WTC11 (cell line): Measurements from ENCODE around the gene RAET1G.

Source experiments
- CREB1 ChIP-seq: sonication (generic); formaldehyde crosslinking; IDR thresholded peaks from 2 replicates; pipeline ENCODE4 v1.8.0; 2023; ENCODE audit warnings: mild to moderate bottlenecking, missing genetic modification reagents
- ETV6 ChIP-seq: sonication (generic); formaldehyde crosslinking; IDR thresholded peaks from 2 replicates; pipeline ENCODE4 v1.8.1; 2022; ENCODE audit warnings: mild to moderate bottlenecking, missing genetic modification reagents
- FOXK1 ChIP-seq: sonication (generic); formaldehyde crosslinking; IDR thresholded peaks from 2 replicates; pipeline ENCODE4 v1.8.0; 2022; ENCODE audit warnings: mild to moderate bottlenecking, moderate library complexity, missing genetic modification reagents
- MAX ChIP-seq: sonication (generic); formaldehyde crosslinking; IDR thresholded peaks from 2 replicates; pipeline ENCODE4 v1.8.0; 2022; ENCODE audit warnings: mild to moderate bottlenecking, missing genetic modification reagents
- ZNF532 ChIP-seq: fragments of 250-450 bp; sonication (Bioruptor Pico); IDR thresholded peaks from 2 replicates; pipeline ENCODE4 v1.9.0; 2021; ENCODE audit warnings: mild to moderate bottlenecking, borderline replicate concordance
- TF ChIP-seq, protein P1 (sequence below): fragments of 200-600 bp; IDR thresholded peaks from 2 replicates; pipeline ENCODE4 v1.8.0; 2022; ENCODE audit warnings: antibody characterized with exemption
- TF ChIP-seq, protein P2 (sequence below): sonication (generic); formaldehyde crosslinking; IDR thresholded peaks from 2 replicates; pipeline ENCODE4 v1.8.1; 2022; ENCODE audit warnings: mild to moderate bottlenecking, moderate library complexity, missing genetic modification reagents
- TF ChIP-seq, protein P3 (sequence below): sonication (generic); formaldehyde crosslinking; IDR thresholded peaks from 2 replicates; pipeline ENCODE4 v1.8.1; 2023; ENCODE audit warnings: mild to moderate bottlenecking, missing genetic modification reagents
- TF ChIP-seq, protein P4 (sequence below): sonication (generic); formaldehyde crosslinking; conservative IDR thresholded peaks from 2 replicates; pipeline ENCODE4 v1.8.1; 2022; ENCODE audit warnings: mild to moderate bottlenecking, missing genetic modification reagents
- TF ChIP-seq, protein P5 (sequence below): sonication (generic); formaldehyde crosslinking; IDR thresholded peaks from 2 replicates; pipeline ENCODE4 v1.8.1; 2023; ENCODE audit warnings: mild to moderate bottlenecking, missing genetic modification reagents, moderate library complexity
- TF ChIP-seq, protein P6 (sequence below): sonication (generic); formaldehyde crosslinking; IDR thresholded peaks from 2 replicates; pipeline ENCODE4 v1.8.1; 2023; ENCODE audit warnings: mild to moderate bottlenecking, missing genetic modification reagents

DNA sequence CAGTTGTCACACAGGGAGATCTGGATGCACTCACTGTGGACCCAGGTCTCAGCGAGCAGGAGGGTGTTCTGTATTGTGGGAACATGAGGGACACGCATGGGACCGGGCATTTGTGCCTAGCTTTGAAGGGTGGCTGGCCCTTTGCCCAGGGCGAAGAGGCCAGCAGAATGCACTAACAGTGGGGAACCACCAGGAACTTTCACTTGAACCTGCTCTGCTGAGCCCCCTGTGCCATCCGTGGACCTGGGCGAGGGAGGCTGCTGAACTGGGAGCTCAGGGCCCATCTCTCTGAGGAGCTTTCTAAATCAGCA lies 17.7 kb upstream of the RAET1G start:
- TF ChIP-seq, protein P1, sequence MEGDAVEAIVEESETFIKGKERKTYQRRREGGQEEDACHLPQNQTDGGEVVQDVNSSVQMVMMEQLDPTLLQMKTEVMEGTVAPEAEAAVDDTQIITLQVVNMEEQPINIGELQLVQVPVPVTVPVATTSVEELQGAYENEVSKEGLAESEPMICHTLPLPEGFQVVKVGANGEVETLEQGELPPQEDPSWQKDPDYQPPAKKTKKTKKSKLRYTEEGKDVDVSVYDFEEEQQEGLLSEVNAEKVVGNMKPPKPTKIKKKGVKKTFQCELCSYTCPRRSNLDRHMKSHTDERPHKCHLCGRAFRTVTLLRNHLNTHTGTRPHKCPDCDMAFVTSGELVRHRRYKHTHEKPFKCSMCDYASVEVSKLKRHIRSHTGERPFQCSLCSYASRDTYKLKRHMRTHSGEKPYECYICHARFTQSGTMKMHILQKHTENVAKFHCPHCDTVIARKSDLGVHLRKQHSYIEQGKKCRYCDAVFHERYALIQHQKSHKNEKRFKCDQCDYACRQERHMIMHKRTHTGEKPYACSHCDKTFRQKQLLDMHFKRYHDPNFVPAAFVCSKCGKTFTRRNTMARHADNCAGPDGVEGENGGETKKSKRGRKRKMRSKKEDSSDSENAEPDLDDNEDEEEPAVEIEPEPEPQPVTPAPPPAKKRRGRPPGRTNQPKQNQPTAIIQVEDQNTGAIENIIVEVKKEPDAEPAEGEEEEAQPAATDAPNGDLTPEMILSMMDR = no peak
- TF ChIP-seq, protein P2, sequence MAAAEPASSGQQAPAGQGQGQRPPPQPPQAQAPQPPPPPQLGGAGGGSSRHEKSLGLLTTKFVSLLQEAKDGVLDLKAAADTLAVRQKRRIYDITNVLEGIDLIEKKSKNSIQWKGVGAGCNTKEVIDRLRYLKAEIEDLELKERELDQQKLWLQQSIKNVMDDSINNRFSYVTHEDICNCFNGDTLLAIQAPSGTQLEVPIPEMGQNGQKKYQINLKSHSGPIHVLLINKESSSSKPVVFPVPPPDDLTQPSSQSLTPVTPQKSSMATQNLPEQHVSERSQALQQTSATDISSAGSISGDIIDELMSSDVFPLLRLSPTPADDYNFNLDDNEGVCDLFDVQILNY (CRISPR knock-in tag) = no peak
- TF ChIP-seq CREB1 (CRISPR knock-in tag) (no peak), ETV6 (CRISPR knock-in tag) (no peak), MAX (no peak), ZNF532 (CRISPR knock-in tag) (no peak), FOXK1 (CRISPR knock-in tag) (no peak)
- TF ChIP-seq, protein P3, sequence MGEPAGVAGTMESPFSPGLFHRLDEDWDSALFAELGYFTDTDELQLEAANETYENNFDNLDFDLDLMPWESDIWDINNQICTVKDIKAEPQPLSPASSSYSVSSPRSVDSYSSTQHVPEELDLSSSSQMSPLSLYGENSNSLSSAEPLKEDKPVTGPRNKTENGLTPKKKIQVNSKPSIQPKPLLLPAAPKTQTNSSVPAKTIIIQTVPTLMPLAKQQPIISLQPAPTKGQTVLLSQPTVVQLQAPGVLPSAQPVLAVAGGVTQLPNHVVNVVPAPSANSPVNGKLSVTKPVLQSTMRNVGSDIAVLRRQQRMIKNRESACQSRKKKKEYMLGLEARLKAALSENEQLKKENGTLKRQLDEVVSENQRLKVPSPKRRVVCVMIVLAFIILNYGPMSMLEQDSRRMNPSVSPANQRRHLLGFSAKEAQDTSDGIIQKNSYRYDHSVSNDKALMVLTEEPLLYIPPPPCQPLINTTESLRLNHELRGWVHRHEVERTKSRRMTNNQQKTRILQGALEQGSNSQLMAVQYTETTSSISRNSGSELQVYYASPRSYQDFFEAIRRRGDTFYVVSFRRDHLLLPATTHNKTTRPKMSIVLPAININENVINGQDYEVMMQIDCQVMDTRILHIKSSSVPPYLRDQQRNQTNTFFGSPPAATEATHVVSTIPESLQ (CRISPR knock-in tag) = no peak
- TF ChIP-seq, protein P4, sequence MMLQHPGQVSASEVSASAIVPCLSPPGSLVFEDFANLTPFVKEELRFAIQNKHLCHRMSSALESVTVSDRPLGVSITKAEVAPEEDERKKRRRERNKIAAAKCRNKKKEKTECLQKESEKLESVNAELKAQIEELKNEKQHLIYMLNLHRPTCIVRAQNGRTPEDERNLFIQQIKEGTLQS (CRISPR knock-in tag) = no peak
- TF ChIP-seq, protein P5, sequence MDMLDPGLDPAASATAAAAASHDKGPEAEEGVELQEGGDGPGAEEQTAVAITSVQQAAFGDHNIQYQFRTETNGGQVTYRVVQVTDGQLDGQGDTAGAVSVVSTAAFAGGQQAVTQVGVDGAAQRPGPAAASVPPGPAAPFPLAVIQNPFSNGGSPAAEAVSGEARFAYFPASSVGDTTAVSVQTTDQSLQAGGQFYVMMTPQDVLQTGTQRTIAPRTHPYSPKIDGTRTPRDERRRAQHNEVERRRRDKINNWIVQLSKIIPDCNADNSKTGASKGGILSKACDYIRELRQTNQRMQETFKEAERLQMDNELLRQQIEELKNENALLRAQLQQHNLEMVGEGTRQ (CRISPR knock-in tag) = no peak
- TF ChIP-seq, protein P6, sequence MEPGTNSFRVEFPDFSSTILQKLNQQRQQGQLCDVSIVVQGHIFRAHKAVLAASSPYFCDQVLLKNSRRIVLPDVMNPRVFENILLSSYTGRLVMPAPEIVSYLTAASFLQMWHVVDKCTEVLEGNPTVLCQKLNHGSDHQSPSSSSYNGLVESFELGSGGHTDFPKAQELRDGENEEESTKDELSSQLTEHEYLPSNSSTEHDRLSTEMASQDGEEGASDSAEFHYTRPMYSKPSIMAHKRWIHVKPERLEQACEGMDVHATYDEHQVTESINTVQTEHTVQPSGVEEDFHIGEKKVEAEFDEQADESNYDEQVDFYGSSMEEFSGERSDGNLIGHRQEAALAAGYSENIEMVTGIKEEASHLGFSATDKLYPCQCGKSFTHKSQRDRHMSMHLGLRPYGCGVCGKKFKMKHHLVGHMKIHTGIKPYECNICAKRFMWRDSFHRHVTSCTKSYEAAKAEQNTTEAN (CRISPR knock-in tag) = no peak
